ENCODE data around the gene COA5.
A peak's percentile ranks its signal among the peaks of the same experiment; 100 is the strongest.

COA5 gene

DNA sequence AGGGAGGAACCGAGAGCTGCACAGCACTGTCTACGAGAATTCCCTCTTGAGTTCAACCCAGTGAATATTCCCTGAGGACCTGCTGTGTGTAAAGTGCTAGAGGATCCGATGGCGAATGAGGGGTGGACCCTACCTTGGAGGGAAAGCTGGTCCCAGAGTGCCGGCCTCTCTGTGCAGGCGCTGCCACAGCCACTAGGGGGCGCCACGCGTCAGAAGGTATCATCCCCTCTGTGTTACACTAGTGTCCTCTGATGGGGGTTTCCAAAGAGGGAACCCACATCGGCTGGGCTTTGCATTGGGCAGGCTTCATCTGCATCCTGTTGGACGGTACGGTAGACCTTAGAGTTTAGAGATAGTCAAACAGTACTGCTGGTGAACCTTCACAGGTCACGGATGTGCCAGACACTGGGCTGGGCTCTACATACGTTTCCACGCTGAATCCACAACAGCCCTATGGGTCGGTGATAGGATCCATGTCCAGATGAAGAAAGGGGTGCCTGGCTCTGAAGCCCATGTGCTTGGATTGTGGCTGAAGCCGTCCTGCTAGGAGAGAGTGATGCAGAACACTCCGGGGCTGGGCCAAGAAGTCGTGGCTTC lies 39.0 kb downstream of the COA5 start:
- Histone ChIP-seq H3K4me3 (ENCODE audit: low read length) (no peak overlapping the region), H3K4me1 (ENCODE audit: control insufficient read depth, insufficient read depth, low read length) (no peaks in the 10 kb centered on the region), H3K9ac (ENCODE audit: low read length) (no peak overlapping the region), H3K36me3 (ENCODE audit: control insufficient read depth, insufficient read depth, low read length) (peaks cover 6% of the 10 kb centered on the region), H3K9me3 (ENCODE audit: control insufficient read depth, low read length) (no peaks in the 10 kb centered on the region), H3K27me3 (ENCODE audit: control insufficient read depth, insufficient read depth, low read length) (no peaks in the 10 kb centered on the region)

DNA sequence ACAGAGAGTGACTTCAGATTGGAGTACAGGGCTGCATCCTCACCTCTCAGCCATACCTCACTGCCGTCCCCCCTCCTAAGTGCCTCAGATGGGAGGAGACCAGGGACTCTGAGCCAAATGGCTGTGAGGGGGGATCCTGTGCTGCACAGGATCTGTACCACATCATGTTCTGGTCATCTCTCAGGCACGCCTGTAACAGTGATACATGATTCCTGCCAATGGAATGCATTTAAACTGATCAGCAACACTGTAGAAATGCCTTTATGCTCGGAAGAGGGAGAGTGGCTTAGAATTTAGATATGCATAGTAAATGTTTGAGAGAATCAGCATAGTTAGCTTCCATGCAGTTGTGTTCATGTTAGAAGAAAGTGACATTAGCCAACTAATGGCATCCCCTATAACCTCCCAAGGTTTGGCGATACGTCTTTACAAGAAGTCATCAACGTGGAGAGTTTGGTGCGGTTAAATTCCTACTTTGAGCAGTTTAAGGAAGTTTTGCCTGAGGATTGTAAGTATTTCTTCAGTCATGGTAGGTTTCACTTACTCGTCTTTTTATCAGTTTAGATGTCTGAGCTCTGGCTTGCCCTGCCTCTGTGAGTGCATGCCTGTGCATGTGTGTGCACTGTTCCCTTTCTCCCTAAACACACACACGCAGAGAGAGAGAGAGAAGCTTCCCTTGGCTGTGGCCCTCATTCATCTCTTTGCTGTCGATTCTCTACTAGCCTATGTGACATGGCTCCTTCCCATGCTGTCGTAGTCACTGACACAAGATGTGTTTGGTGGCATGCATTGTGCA lies 40.0 kb downstream of the COA5 start:
- Histone ChIP-seq H3K36me3 (ENCODE audit: control insufficient read depth, insufficient read depth, low read length) (peaks cover 6% of the 10 kb centered on the region), H3K4me1 (ENCODE audit: control insufficient read depth, insufficient read depth, low read length) (no peaks in the 10 kb centered on the region)

DNA sequence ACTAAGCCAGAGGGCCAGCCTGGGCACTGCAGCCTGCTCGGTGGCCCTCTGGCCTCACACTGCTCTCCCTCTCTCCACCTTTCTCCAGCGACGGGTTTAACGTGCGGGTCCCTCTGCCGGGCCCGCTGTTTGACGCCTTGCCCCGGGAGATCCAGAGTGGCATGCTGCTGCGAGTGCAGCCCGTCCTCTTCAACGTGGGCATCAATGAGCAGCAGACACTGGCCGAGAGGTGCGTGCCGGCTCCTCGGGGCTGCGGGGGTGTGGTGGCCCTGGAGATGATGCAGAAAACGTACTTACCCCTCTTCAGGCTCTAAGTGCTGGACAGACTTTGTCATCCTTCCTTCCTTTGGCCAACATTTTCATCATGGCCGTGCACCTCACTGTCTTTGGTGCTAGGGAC lies 42.4 kb downstream of the COA5 start:
- H3K27me3 ChIP-seq (ENCODE audit: control insufficient read depth, insufficient read depth, low read length) = no peaks in the 10 kb centered on the region
- no peaks in the 10 kb centered on the region for H3K9me3 ChIP-seq (ENCODE audit: control insufficient read depth, low read length)
- H3K36me3 ChIP-seq (ENCODE audit: control insufficient read depth, insufficient read depth, low read length) = peaks cover 6% of the 10 kb centered on the region
- H3K4me1 ChIP-seq (ENCODE audit: control insufficient read depth, insufficient read depth, low read length) = no peaks in the 10 kb centered on the region
- H3K4me3 ChIP-seq (ENCODE audit: low read length) = no peak overlapping the region
- no peak overlapping the region for H3K9ac ChIP-seq (ENCODE audit: low read length)

More for the DNA sequence above, 40.0 kb downstream of the COA5 start:
- H3K9ac ChIP-seq (ENCODE audit: low read length) = no peak overlapping the region
- no peak overlapping the region for H3K4me3 ChIP-seq (ENCODE audit: low read length)
- H3K9me3 ChIP-seq (ENCODE audit: control insufficient read depth, low read length) = no peaks in the 10 kb centered on the region
- H3K27me3 ChIP-seq (ENCODE audit: control insufficient read depth, insufficient read depth, low read length) = no peaks in the 10 kb centered on the region

DNA sequence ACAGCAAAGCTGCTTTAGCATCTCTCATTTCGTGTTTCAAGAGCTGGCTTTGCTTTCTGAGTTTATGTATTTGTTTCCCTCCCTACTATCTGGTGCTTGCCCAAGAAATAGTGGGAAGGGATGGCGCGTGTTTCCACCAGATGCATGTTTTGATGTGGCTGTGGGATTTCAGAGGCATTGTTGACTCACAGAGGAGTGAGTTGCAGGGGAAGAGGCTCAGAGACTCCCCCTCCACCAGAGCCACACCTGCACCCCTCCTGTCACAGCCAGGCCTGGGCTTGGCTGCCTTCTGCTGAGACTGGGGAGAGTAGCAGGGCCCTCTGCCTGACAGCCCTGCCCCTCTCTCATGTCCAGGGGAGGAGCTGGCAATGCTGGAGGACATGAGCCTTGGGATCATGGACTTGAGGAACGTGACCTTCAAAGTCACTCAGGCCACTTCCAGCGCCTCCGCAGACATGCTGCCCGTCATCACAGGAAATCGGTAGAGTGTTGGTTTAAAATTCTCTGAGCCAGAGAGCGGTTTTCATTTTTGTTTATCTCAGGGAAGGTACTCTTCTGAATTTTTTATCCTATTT lies 42.9 kb downstream of the COA5 start:
- Histone ChIP-seq H3K27me3 (ENCODE audit: control insufficient read depth, insufficient read depth, low read length) (no peaks in the 10 kb centered on the region), H3K9ac (ENCODE audit: low read length) (no peak overlapping the region), H3K4me3 (ENCODE audit: low read length) (no peak overlapping the region), H3K36me3 (ENCODE audit: control insufficient read depth, insufficient read depth, low read length) (peaks cover 6% of the 10 kb centered on the region), H3K4me1 (ENCODE audit: control insufficient read depth, insufficient read depth, low read length) (no peaks in the 10 kb centered on the region), H3K9me3 (ENCODE audit: control insufficient read depth, low read length) (no peaks in the 10 kb centered on the region)

DNA sequence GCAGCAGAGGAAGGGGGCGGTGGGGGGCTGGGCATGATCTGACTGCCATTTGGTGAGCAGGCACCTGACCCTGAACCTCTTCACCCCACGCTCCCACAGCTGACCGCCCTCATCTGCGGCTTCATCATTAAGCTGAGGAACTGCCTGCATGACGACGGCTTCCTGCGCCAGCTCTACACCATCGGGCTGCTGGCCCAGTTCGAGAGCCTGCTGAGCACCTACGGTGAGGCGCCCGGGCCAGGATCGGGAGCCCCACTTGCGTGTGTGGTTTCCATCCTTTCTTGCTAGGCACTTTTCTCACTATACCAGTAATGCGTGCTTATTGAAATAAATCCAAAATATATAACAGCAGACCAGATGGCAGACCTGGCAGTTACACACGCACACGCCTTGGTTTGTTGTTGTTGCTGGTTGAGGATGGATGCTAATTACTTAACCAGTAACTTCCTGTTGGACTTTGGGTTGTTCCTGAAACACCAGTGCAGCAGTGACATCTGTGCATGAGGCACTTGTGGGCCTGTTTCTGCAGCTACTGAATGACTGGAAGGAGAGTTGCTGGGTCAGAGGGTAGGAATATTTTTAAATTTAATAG lies 43.7 kb downstream of the COA5 start:
- no peaks in the 10 kb centered on the region for H3K27me3 ChIP-seq (ENCODE audit: control insufficient read depth, insufficient read depth, low read length)
- H3K9me3 ChIP-seq (ENCODE audit: control insufficient read depth, low read length) = no peaks in the 10 kb centered on the region
- no peak overlapping the region for H3K4me3 ChIP-seq (ENCODE audit: low read length)
- peaks cover 4% of the 10 kb centered on the region for H3K36me3 ChIP-seq (ENCODE audit: control insufficient read depth, insufficient read depth, low read length)
- no peaks in the 10 kb centered on the region for H3K4me1 ChIP-seq (ENCODE audit: control insufficient read depth, insufficient read depth, low read length)
- no peak overlapping the region for H3K9ac ChIP-seq (ENCODE audit: low read length)

DNA sequence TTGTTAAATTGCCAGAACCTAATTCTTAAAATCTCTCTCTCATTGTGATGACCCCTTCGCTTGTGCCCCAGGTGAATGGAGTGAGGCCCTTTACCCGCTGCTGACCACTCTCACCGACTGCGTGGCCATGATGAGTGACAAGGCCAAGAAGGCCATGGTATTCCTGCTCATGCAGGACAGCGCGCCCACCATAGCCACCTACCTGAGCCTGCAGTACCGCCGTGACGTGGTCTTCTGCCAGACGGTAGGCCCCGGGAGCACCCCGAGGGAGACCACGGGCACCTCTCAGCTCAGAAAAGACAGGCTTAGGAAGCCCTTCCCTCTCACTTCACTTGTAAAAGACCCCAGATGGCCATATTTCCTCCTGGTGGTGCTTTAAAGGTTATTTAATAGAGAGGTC lies 44.9 kb downstream of the COA5 start:
- Histone ChIP-seq H3K9me3 (ENCODE audit: control insufficient read depth, low read length) (no peaks in the 10 kb centered on the region), H3K9ac (ENCODE audit: low read length) (no peak overlapping the region), H3K4me1 (ENCODE audit: control insufficient read depth, insufficient read depth, low read length) (peaks cover 6% of the 10 kb centered on the region), H3K27me3 (ENCODE audit: control insufficient read depth, insufficient read depth, low read length) (no peaks in the 10 kb centered on the region), H3K36me3 (ENCODE audit: control insufficient read depth, insufficient read depth, low read length) (peaks cover 3% of the 10 kb centered on the region), H3K4me3 (ENCODE audit: low read length) (no peak overlapping the region)

DNA sequence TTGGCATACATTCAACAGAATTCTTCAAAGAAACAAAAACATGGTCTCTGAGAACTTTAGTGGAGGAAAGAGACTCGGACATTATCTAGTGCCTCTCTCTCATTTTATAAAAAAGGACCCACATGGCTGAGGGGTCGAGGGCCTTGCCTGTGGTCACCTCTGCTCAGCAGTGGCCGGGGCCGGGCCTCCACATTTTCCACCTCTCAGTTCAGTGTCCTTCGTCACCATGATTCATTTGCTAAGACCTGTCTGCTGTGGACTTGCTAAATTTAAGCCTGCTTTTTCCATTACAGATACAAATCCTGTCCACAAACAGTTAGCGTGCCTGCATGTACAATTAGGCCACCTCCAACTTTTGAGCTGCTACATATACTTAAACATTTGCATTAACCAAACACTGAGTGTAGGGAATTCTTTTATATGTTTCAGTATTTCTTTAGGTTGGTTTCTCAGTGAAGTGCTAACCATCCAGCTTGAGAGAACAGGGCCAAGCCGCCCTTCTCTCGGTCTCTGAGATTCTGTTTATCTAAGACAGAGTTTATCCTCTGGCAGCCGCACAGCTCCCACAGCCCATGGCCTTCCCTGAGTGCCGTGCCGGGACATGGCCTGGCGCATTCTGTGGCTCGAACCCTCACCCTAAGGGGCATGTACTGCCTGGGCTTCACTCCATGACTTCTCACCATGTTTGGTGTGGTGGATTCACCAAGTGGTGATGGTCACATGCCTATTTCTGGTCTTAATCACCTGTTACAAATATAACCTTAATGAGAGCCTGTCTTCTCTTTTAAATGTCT lies 46.2 kb downstream of the COA5 start:
- Histone ChIP-seq H3K9me3 (ENCODE audit: control insufficient read depth, low read length) (no peaks in the 10 kb centered on the region), H3K36me3 (ENCODE audit: control insufficient read depth, insufficient read depth, low read length) (peaks cover 3% of the 10 kb centered on the region), H3K27me3 (ENCODE audit: control insufficient read depth, insufficient read depth, low read length) (no peaks in the 10 kb centered on the region), H3K4me1 (ENCODE audit: control insufficient read depth, insufficient read depth, low read length) (peaks cover 6% of the 10 kb centered on the region), H3K4me3 (ENCODE audit: low read length) (no peak overlapping the region), H3K9ac (ENCODE audit: low read length) (no peak overlapping the region)

DNA sequence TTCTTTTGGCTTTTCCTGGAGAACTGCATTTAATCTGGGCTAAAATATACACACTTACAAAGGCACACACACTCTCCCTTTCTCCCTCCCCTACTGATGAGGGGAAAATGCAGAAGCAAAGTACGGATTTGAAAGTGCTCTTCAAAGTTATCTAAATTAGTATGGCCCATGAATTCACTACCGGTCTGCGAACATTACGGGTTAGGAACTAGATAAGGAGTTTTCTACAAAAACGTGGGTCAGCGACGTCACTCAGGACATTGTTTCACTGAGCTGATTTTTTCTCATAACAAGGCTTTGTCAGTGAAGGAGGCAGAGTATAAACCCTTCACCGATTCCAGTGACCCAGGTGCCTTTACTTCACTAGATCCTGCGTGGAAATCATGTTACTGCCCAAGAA lies 47.3 kb downstream of the COA5 start:
- peaks cover 6% of the 10 kb centered on the region for H3K36me3 ChIP-seq (ENCODE audit: control insufficient read depth, insufficient read depth, low read length)
- no peak overlapping the region for H3K4me3 ChIP-seq (ENCODE audit: low read length)

DNA sequence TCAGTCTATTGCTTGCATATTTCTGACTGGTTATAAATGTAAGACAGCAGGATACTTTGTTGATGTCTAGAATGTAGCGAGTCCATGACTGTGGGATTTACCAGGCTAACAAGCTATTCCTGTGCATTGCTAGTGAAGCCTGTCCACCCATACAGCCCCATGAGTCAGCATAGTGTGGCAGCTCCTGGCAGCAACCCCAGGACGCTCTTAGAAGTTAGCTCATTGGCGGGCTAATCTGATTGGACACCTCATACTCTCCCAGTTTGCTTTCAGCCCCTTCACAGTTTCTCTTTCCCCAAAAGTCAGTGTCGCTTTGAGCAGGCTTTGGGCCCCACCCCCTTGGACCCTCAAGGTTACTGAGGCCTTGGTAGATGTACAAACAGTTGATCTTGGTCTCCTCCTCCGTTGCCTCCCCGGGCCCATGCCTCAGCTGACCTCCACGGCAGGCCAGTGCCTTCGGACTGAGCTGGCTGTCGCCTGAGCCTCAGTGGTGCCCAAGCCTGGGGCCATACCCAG lies 48.0 kb downstream of the COA5 start:
- H3K4me1 ChIP-seq (ENCODE audit: control insufficient read depth, insufficient read depth, low read length) = peaks cover 6% of the 10 kb centered on the region
- H3K4me3 ChIP-seq (ENCODE audit: low read length) = no peak overlapping the region
- no peaks in the 10 kb centered on the region for H3K27me3 ChIP-seq (ENCODE audit: control insufficient read depth, insufficient read depth, low read length)
- no peaks in the 10 kb centered on the region for H3K9me3 ChIP-seq (ENCODE audit: control insufficient read depth, low read length)
- no peak overlapping the region for H3K9ac ChIP-seq (ENCODE audit: low read length)
- H3K36me3 ChIP-seq (ENCODE audit: control insufficient read depth, insufficient read depth, low read length) = peaks cover 10% of the 10 kb centered on the region

More for the DNA sequence above, 47.3 kb downstream of the COA5 start:
- H3K4me1 ChIP-seq (ENCODE audit: control insufficient read depth, insufficient read depth, low read length) = peaks cover 6% of the 10 kb centered on the region
- H3K27me3 ChIP-seq (ENCODE audit: control insufficient read depth, insufficient read depth, low read length) = no peaks in the 10 kb centered on the region
- no peaks in the 10 kb centered on the region for H3K9me3 ChIP-seq (ENCODE audit: control insufficient read depth, low read length)
- H3K9ac ChIP-seq (ENCODE audit: low read length) = no peak overlapping the region

DNA sequence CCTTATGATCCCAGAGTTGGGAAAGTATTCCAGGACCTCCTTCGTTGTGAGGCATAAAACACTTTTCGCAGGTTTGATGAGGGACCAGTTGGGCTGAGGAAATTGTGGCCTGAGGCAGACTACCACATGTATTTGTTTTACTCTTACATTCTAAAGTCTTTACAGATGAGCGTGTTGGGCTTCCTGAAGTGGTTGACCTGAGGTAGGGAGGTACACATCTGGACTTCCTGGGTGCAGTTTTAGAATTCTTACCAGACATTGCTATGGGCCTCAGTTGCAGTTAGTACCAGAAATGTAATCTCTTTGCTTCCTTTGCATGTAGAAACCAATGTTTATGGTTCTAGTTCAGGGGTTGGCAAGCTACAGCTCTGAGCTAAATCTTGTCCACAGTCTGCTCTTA lies 48.7 kb downstream of the COA5 start:
- Histone ChIP-seq H3K4me1 (ENCODE audit: control insufficient read depth, insufficient read depth, low read length) (peaks cover 6% of the 10 kb centered on the region), H3K4me3 (ENCODE audit: low read length) (no peak overlapping the region), H3K9ac (ENCODE audit: low read length) (peak overlapping the region; percentile 11), H3K36me3 (ENCODE audit: control insufficient read depth, insufficient read depth, low read length) (peaks cover 10% of the 10 kb centered on the region), H3K9me3 (ENCODE audit: control insufficient read depth, low read length) (no peaks in the 10 kb centered on the region), H3K27me3 (ENCODE audit: control insufficient read depth, insufficient read depth, low read length) (no peaks in the 10 kb centered on the region)

DNA sequence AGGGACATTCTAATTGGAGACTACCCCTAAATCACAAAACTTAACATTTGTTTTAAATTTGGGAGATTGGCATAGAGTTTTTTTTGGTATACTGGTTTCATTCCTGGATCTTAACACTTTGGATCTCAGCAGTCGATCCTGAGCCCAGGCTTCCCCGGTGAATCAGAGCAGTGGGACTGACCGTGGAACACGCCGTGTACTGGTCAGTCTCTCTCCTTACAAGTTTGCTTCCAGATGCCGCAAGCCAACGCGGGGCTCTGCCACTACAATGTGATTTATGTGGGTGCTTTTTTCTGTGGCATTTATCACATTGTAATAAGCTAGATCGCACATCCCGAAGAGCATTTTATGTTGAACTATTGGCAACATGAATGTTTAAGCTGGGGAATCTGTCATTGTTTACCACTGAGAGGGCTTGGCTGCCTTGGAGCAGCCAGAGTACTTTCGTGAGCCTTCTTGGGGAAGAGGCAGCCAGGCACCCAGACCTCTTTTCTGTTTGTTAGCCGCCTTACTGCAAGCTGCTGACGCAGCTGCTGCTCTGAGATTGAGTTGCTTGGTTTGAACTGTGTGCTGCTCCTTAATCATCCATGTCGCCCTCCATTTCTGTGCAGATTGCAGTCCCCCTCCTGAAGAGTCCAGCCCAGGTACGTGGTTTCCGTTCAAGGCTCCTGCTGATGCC lies 49.3 kb downstream of the COA5 start:
- Histone ChIP-seq H3K4me1 (ENCODE audit: control insufficient read depth, insufficient read depth, low read length) (peaks cover 6% of the 10 kb centered on the region), H3K4me3 (ENCODE audit: low read length) (no peak overlapping the region), H3K9me3 (ENCODE audit: control insufficient read depth, low read length) (no peaks in the 10 kb centered on the region), H3K36me3 (ENCODE audit: control insufficient read depth, insufficient read depth, low read length) (peaks cover 10% of the 10 kb centered on the region), H3K27me3 (ENCODE audit: control insufficient read depth, insufficient read depth, low read length) (no peaks in the 10 kb centered on the region), H3K9ac (ENCODE audit: low read length) (peak overlapping the region; percentile 11)
